HFFc6 (cell line): Measurements from ENCODE around the gene ACOXL. TPM values are rescaled to one million over a fixed set of nuclear protein-coding genes. Genes with fewer than 3 reads are reported as not detected.

ENCODE experiments used
- DNase-seq: peaks from one replicate; pipeline ENCODE4 v3.0.0-alpha.2; 2018
- H3K27ac Mint-ChIP-seq: 2 replicates; pipeline ENCODE4 v1.8.0; 2020; ENCODE audit warnings: mild to moderate bottlenecking, mixed read lengths
- H3K27me3 Mint-ChIP-seq: 2 replicates; pipeline ENCODE4 v1.8.0; 2021; ENCODE audit warnings: mild to moderate bottlenecking, moderate library complexity, mixed read lengths; ENCODE audit not compliant: insufficient read depth
- H3K36me3 Mint-ChIP-seq: 2 replicates; pipeline ENCODE4 v1.8.0; 2021; ENCODE audit warnings: low read depth, mixed read lengths
- H3K4me1 Mint-ChIP-seq: 2 replicates; pipeline ENCODE4 v1.8.0; 2020; ENCODE audit warnings: low read depth, mixed read lengths
- H3K4me3 Mint-ChIP-seq: 2 replicates; pipeline ENCODE4 v1.8.0; 2020; ENCODE audit warnings: mild to moderate bottlenecking, moderate library complexity, mixed read lengths
- H3K9me3 Mint-ChIP-seq: 2 replicates; pipeline ENCODE4 v1.8.0; 2020; ENCODE audit warnings: mild to moderate bottlenecking, mixed read lengths
- total RNA-seq, 6 experiments: library from RNA; stranded (reverse); fragmentation: NEBNext Ultra II Directional; extraction: Animal tissue kit (Norgen Biotek cat#: 25700); gene quantifications; 2 replicates in 1 of 6; 3 replicates in 5 of 6; pipeline ENCODE4 v1.2.3, GENCODE V29; 2021
- TF ChIP-seq, protein P1 (sequence below): fragments of 200-600 bp; sonication (generic); IDR thresholded peaks from 2 replicates; pipeline ENCODE4 v1.5.0; 2021; ENCODE audit warnings: antibody characterized with exemption, mild to moderate bottlenecking

Gene ACOXL
- total RNA-seq, 6 experiments from 2014 or later: not detected

DNA sequence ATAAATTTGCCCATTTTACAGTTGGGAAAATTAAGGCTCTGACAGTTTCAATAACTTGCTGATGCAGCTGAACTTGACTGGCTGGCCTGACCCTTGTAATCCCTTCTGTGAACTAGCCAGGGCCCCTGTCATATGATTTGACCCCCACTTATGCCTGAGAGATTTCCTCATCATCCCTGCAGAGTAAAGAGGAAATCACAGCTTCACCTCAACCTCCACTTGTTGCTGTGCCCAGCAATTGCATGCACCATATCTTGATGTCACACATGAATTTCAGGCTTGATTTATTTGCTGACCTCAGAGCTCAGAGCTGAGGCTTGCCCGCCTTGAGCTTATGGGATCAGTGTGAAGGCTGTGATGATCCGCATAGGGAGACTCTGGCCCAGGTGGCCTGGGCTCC lies 108.1 kb downstream of the ACOXL start:
- Mint-ChIP-seq H3K27me3 (peaks cover 51% of the 10 kb centered on the region), H3K4me1 (no peaks in the 10 kb centered on the region), H3K36me3 (no peaks in the 10 kb centered on the region), H3K4me3 (no peak overlapping the region), H3K9me3 (no peaks in the 10 kb centered on the region), H3K27ac (no peak overlapping the region)
- TF ChIP-seq, protein P1, sequence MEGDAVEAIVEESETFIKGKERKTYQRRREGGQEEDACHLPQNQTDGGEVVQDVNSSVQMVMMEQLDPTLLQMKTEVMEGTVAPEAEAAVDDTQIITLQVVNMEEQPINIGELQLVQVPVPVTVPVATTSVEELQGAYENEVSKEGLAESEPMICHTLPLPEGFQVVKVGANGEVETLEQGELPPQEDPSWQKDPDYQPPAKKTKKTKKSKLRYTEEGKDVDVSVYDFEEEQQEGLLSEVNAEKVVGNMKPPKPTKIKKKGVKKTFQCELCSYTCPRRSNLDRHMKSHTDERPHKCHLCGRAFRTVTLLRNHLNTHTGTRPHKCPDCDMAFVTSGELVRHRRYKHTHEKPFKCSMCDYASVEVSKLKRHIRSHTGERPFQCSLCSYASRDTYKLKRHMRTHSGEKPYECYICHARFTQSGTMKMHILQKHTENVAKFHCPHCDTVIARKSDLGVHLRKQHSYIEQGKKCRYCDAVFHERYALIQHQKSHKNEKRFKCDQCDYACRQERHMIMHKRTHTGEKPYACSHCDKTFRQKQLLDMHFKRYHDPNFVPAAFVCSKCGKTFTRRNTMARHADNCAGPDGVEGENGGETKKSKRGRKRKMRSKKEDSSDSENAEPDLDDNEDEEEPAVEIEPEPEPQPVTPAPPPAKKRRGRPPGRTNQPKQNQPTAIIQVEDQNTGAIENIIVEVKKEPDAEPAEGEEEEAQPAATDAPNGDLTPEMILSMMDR: no peak
- no peak for DNase-seq

GRCh38 chr2:110842048-110842447 lies 109.7 kb downstream of the ACOXL start:
- TF ChIP-seq, protein P1: no peak
- no peak overlapping the region for H3K27ac Mint-ChIP-seq
- no peaks in the 10 kb centered on the region for H3K4me1 Mint-ChIP-seq
- H3K9me3 Mint-ChIP-seq: no peaks in the 10 kb centered on the region
- peaks cover 47% of the 10 kb centered on the region for H3K27me3 Mint-ChIP-seq
- no peak overlapping the region for H3K4me3 Mint-ChIP-seq
- no peaks in the 10 kb centered on the region for H3K36me3 Mint-ChIP-seq
- DNase-seq: no peak

- Mint-ChIP-seq H3K4me3 (no peak overlapping the region), H3K27ac (no peak overlapping the region), H3K4me1 (no peaks in the 10 kb centered on the region), H3K9me3 (no peaks in the 10 kb centered on the region), H3K36me3 (no peaks in the 10 kb centered on the region), H3K27me3 (peaks cover 46% of the 10 kb centered on the region)
- DNase-seq: no peak
- TF ChIP-seq, protein P1: no peak
These were observed 111.1 kb downstream of the ACOXL start for GRCh38 chr2:110843496-110843895.

- peaks cover 51% of the 10 kb centered on the region for H3K27me3 Mint-ChIP-seq
- no peaks in the 10 kb centered on the region for H3K9me3 Mint-ChIP-seq
These were observed 111.7 kb downstream of the ACOXL start for GRCh38 chr2:110843959-110844510.

DNA sequence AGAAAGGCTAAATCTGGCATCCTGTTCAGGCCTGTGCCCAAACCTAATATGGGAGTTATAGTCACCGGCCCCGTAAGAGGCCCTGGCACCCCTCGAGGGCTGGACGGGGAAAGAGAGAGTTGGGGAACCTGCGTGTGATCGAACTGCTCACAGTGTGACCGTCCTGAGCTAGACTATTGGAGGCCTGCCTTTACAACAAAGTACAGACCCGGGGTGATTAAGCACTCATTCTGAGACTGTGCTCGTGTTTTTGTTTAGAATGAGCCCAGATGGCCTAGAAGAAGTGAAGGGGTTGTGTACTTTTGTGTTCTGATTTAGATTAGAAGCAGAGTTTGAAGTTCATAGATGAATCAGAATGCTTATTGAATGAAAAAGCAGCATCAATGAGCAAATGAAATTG lies 115.3 kb downstream of the ACOXL start:
- H3K4me3 Mint-ChIP-seq: no peak overlapping the region
- H3K27ac Mint-ChIP-seq: no peak overlapping the region
- H3K4me1 Mint-ChIP-seq: peaks cover 6% of the 10 kb centered on the region; the same call in 1 of the 2 replicates
- no peaks in the 10 kb centered on the region for H3K36me3 Mint-ChIP-seq
- peaks cover 51% of the 10 kb centered on the region for H3K27me3 Mint-ChIP-seq
- TF ChIP-seq, protein P1: no peak
- DNase-seq: no peak
- H3K9me3 Mint-ChIP-seq: no peaks in the 10 kb centered on the region

More at GRCh38 chr2:110843959-110844510, 111.7 kb downstream of the ACOXL start:
- Mint-ChIP-seq H3K36me3 (no peaks in the 10 kb centered on the region), H3K27ac (no peak overlapping the region), H3K4me3 (no peak overlapping the region), H3K4me1 (no peaks in the 10 kb centered on the region)
- DNase-seq: no peak
- TF ChIP-seq, protein P1: no peak
